HG03342 (cell line): ENCODE data around the gene ZNG1A.
"Not testable (repeated sequence)": the region's sequence is repeated elsewhere in the genome, so short reads cannot be mapped to it uniquely, and the experiment has no call there.

Experiments
- ATAC-seq: cut with Tn5 transposase; IDR thresholded peaks from one replicate; pipeline ENCODE4 v1.9.1; 2021; ENCODE audit warnings: mild to moderate bottlenecking, moderate library complexity; ENCODE audit not compliant: unreplicated experiment

Gene ZNG1A

DNA sequence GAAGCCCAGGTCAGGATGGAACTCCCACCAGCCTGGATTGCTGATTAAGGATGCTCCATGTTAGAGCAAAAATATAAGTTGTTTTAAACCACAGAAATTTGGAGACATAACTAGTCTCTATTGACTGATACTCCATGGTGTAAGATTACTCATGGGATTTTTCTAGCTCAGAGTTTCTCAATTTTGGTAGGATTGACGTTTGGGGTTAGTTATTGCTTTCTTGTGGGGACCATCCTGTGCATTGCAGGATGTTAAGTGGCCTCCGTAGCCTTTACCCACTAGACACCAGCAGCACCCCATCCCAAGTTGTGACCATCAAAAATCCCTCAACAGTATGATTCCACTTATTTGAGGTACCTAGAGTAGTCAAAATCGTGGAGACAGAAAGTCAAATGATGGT, 80.1 kb downstream of the ZNG1A start:
- ATAC-seq, result not testable (repeated sequence)

DNA sequence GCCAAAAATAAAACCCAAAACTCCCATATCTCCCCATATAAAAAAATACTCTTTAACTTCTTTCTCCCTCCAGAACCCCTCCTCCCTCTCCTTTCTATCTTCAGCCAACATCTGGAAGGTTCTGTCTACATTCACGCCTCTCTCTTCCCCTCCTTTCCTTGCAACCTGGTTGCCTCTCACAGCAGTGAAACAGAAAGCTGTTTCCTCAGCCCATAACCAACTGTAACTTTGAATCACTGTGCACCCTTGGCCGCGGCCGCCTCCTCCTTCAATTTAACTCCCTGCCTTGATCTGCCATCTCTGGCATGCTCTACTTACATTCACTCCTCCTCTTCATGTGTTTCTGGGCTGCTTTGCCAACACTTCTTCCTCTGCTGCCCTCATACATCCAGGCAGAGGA, 83.9 kb downstream of the ZNG1A start:
- ATAC-seq, result not testable (repeated sequence)

DNA sequence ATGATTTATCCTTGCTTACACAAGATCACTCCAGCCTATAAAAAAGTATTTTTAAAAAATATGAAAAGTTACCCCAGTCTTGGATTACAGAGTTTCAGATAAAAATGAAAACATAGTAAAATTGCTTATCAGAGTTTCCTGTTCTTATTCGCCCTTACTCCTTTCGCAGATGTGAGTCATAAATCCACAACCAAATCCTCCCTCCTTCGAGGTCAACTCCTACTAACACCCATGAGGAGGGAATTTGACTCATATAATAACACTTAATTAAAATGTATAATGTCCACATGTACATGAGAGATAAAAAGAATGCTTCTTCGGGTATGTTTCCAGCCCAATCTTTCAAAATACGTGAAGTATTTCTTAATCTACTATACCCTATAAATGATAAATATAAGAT, 84.5 kb downstream of the ZNG1A start:
- not testable (repeated sequence) for ATAC-seq

DNA sequence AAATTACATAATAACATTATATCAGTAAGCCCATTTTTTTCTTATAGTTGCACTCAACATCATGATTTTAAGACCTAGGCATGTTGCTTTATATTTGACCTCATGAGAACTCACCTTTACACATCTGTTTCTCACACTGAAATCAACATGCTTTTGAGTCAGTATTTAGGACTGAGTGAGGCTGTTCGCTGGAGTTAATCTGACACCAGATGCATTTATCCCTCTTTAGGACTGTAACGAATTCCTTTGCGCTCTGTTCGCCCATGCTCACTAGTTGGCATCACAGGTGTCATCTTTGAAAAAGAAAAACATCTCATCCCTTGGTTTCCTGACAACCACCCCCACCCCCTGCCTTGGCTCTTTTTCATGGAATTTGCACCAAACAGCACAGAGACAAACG, 84.9 kb downstream of the ZNG1A start:
- not testable (repeated sequence) for ATAC-seq

DNA sequence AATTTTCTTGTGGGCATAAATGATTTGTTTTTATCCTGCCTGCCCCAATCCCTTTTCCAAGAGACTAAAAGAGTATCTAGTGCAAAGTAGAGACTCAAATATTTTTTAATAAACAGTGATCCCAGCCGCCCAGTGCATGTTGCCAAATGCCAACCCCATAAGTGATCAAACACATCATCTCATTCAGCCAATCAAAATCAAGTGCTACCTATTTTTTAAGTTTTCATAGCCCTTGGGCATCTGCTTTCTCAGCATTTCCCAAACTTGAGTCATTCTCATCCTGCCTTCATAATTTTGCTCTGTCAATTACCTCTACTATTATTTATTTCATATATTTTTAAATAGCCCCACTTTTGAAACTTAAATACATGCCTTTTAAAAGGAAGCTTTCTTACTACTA, 88.0 kb downstream of the ZNG1A start:
- not testable (repeated sequence) for ATAC-seq

DNA sequence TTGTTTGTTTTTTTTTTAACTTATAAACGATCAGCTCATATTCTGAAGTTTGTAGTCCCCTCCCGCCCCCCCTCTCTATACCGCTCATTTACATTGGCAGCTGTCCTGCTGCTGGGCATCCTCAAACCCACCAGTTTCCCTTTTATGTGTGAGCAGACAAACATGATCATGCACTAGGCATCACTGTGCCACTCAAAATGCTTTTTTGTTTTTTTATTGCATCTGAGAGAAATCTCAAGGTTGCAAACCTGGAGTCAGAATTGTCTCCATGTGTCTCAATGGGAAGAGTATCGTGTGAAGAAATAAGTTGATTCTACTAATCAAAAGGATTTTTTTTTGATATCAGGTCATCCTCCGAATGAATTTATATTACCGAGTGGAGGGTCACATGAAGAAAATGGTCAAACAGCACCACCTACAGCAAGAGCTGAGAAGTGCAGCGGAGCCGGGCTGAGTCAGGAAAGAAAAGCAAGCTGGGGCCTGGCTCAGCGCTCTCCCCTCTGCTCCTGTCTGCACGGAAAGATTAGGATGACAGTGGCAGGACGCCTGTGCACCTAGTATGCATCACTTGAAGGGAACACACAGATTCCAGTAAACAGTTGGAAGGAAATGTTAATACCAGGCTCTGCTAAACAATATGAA, 90.3 kb downstream of the ZNG1A start:
- ATAC-seq, result peak; percentile 86

DNA sequence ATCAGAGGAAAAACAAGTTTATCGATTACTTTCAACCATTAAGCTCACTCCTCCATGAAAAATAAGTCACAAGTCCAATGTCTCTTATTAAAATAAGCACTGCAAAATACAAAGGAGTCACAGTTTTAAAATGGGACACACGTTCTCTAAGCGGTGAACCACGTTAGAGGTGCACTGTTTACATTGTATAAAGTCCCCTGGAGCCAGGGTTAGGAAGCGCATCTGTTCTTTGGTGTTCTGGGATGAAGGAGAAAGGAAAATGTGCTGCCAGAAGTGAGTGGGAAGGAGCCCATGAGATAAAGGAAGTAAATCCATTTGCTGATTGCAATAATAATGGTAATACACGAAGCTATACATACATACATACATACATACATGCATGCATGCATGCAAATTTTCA, 91.0 kb downstream of the ZNG1A start:
- ATAC-seq, result not testable (repeated sequence)

DNA sequence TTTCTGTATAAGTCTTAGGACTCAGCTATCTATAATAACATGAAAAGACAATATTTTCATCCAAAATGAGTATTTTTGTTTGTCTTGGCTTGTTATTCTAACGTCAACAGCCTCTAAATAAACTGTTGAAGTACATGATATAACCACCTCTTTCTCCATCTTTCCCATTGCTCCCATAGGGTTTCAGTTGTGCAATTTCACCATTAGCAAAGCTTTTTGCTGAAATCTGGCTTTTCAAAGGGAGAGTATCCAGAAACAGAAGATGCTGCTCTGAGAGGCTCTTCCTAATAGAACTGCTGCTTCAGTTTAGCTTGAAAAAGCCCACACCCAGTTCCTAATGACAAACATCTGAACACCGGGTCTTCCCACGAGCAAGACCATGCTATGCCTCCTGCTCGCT, 91.8 kb downstream of the ZNG1A start:
- ATAC-seq, result not testable (repeated sequence)

DNA sequence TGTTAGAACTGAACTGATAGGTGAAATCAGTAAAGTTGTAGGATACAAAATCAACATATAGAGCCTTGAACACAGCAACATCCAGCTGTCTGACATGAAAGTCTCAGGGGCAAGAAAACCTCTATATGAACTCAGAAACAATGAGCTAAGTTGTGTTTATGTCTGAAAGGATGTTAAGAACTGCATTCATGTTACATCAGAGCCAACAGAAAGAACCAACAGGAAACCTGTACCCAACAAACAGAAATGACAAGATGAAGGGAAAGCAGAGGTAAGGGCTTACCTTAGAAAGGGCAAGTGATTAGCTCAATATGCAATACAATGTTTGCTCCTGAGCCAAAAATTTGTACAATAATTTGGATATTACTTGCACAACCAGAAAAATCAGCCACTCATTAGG, 92.2 kb downstream of the ZNG1A start:
- ATAC-seq, result not testable (repeated sequence)

DNA sequence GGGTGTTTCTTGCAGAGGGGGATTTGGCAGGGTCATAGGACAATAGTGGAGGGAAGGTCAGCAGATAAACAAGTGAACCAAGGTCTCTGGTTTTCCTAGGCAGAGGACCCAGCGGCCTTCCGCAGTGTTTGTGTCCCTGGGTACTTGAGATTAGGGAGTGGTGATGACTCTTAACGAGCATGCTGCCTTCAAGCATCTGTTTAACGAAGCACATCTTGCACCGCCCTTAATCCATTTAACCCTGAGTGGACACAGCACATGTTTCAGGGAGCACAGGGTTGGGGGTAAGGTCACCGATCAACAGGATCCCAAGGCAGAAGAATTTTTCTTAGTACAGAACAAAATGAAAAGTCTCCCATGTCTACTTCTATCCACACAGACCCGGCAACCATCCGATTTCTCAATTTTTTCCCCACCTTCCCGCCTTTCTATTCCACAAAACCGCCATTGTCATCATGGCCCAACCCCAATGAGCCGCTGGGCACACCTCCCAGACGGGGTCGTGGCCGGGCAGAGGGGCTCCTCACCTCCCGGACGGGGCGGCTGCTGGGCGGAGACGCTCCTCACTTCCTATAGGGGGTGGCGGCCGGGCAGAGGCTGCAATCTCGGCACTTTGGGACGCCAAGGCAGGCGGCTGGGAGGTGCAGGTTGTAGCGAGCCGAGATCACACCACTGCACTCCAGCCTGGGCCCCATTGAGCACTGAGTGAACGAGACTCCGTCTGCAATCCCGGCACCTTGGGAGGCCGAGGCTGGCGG, 95.7 kb downstream of the ZNG1A start:
- not testable (repeated sequence) for ATAC-seq

DNA sequence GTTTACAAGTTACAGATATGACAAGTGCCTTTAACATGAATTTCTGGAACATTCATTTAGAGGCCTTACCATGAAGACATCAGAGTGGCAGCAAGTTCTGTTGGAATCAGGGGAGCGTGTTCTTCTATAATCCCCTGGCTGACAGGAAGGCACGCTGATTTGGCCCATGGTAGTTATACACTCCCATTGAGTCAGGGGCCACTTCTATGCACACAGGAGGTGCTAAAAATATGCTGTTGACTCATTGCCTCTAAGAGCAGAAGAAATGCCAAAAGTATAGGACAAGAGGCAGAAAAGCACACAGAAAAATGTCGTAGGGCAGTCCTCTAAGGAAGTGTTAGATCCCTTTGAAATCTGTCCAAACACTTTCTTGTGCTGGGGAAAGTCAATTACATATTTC, 100.5 kb downstream of the ZNG1A start:
- not testable (repeated sequence) for ATAC-seq

DNA sequence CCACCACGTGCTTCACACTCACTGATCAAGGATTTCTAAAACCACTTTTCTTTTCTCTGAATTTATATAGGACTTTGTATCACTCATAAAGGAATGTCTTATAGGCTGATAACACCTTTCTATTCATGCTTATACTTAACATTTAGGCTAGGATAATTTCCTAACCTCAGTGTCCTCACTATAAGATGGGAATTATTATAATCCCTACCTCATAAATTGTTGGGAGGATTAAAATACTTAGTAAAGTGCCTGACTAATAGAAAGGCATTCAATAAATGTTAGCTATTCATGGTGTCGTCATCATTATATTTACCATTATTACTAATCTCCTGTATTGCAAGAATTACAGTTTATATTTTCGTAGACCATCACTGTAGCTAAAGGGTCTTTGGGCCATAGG, 102.5 kb downstream of the ZNG1A start:
- not testable (repeated sequence) for ATAC-seq

DNA sequence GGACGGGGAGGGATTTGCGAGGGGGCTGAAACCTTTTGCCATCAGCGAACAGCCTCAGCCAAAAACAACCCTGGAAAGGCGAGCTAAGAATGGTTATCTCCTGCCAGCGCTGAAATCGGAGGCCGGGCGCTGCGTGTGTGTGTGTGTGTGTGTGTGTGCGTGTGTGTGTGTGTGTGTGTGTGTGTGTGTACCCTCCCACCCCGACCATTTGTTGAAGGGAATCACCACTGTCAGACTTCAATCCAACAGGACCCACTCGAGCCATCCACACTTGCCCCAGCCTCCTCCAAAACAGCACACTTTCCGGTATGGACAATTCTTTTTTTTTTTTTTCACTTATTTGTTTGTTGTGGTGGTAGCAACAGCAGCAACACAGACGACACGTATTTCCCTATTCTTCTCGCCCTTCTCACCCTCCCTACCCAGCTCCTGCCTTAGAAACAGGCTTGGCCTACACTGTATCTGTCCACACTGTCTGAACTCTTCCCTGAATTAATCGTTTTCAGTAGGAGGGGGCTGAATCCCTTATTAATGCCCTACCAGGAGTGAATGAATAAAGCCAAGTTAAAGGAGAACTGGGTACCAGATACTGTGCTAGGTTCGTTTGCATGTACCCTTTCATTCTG, 104.8 kb downstream of the ZNG1A start:
- not testable (repeated sequence) for ATAC-seq

DNA sequence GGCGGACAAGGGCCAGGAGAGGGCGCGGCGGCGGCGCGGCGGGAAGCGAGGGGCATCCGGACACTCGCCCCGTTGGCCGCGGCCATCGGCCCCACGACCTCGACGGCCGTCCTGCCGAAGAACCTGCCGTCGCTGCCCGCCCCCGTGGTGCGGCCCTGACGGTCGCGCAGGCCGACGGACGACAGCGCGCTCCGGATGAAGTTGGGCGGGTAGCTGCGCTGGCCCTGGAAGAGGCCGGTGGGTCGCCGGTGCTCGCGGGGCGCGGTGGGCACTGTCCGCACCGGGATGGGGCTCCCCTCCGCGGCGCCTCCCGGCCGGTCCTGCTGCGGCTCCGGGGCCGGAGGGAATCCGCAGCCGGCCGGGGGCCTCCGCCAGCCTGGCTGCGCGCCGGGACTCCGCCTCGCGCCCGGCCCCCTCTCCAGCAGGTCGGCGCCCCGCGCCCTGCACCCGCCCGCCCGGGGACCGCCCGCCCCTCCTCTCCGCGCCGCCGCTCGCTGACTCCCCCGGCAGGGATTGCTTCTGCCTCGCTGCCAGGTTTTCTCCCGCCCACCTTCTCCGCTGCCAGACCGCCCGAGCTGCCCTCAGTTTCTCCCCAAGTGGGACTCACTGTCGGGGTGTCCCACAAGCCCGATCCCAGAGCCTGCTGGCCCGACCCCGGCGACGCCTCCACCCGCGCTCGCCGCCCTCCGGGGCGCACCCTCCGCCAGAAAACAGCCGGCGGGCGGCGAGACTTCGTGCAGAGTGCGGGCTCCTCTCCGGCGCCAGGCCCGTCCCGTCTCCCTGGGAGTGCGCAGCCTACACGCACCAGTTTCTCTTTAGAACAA, 105.6 kb downstream of the ZNG1A start:
- not testable (repeated sequence) for ATAC-seq
